HG03108 (cell line): ENCODE data around the gene CTAGE8.
"Not testable (repeated sequence)": the region's sequence is repeated elsewhere in the genome, so short reads cannot be mapped to it uniquely, and the experiment has no call there.

Source experiments
- ATAC-seq: cut with Tn5 transposase; IDR thresholded peaks from one replicate; pipeline ENCODE4 v1.9.1; 2021; ENCODE audit warnings: moderate library complexity; ENCODE audit not compliant: unreplicated experiment

Gene CTAGE8

GRCh38 chr7:144259067-144259466 lies 10.0 kb downstream of the CTAGE8 start:
- not testable (repeated sequence) for ATAC-seq

DNA sequence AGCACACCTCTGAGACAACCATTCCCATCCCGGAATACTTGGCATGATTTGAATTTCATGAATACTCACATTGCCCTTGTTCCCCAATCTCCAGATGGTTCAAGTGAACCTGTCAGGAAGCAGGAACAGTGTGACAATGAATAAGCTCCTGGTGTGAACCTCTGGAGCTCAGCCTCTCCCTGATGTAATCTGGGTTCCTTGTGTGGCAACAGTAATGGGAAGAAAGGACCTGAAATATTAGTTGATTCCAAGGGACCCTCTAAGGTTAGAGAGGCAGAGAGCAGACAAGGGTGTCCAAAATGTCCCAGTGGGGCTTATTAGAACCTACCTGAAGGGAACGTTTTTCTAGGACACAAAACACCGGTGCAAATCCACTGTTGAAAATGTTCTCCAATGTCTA lies 13.0 kb downstream of the CTAGE8 start:
- ATAC-seq = no peak

DNA sequence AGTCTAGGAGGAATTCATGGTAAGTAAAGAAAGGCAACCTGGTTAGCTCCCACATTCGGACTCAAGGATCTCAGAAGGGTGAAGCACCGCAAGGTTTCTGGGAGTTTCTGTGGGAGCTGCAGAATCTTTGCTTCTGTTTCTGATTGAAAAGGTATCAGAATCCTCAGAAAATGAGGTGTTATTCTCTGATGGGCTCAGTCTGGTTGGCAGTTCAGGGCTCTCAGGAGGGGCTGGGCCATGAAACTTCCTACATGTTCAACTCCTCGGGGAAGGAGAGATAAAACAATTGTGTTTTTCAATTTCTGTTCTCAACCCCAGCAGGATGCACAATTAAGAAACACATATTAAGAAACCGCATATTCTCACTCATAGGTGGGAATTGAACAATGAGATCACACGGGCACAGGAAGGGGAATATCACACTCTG lies 13.6 kb downstream of the CTAGE8 start:
- no peak for ATAC-seq

DNA sequence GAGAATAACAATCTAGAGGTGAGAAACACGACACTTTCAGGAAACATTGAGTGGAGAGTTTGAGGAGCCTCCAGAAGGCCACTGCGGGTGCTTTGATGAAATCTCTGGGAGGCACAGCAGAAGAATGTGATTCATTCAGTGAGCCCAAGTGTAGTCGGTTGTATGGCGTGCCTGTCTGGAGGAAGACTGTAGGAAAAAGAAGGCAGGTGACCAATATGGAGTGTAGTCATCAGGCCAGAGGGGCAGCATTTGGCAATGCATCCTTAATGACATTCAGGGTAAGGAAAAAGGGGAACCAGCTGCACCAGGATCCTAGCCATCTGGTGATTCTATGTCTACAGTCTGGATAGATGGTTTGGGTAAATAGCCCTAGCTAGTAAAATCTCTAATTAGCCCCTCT lies 16.8 kb downstream of the CTAGE8 start:
- ATAC-seq = not testable (repeated sequence)

DNA sequence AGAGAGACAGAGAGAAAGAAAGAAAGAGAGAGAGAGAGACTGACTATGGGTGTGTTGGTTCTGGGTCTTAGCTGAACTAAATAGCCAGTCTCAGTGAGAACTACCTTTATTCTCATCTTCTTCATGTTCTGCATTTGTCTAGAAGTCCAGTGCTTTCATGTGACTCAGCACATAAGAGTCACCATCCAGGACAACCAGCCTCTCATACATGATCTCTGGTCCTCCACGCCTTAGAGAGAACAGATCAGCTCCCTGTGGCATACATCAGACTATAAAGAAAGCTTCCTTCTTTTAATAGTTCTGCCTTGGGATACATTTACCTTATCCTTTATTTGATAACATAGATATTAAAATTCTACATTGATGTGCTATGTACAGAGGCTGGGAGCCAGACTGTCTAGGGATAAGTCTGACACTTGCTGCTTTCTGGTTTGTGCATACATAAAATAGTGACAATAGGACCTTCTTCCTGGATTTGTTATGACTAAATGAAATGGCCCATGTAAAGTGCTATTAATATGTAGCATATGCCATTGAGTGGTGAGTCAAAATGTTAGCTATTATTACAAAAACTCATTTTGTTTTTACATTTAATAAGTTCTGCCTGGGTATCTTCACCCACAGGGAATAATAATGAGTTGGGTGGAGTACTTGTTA lies 21.3 kb downstream of the CTAGE8 start:
- ATAC-seq = not testable (repeated sequence)

GRCh38 chr7:144246967-144247366 lies 22.1 kb downstream of the CTAGE8 start:
- ATAC-seq = not testable (repeated sequence)

DNA sequence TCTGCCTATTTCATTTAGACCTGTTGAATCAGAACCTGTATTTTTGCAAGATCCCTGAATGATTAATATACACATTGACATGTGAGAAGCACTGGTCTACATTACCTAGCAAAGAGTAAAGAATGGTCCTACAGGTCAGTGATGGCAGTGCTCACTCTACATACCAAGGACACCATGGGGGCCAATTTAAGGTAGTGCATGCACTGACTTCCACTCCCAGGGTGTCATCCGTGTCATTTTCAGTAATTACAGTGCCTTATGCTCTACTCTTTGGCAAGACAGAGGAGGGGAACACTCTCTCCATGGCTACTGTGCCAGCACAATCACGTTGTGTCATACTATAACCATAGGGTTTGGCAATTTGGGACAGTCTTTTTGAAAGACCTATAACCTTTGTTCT lies 23.7 kb downstream of the CTAGE8 start:
- ATAC-seq = not testable (repeated sequence)

DNA sequence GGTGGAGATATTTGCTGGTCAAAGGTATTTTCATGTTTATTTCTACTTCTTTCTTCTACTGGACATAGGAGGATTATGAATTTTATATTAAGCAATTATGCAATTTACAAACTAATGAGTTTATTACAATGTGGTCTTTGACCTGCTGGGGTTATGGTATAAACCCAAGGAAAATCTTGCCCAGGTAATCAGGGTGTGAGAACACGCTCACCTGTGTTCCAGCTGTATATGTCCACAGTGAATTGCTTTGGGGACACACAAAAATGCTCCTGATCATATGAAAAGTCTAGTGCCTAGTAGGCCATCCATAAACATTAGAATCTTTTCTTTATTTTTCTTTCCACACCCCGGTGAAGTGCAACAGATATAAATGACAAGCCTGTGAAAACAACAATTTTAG lies 29.7 kb downstream of the CTAGE8 start, which contains the start of gene OR2A42:
OR2A42 (minus strand) TSS at position 241 of the 400 bp plus-strand sequence. CDS start 6,762 bp downstream, outside the sequence.
- not testable (repeated sequence) for ATAC-seq

DNA sequence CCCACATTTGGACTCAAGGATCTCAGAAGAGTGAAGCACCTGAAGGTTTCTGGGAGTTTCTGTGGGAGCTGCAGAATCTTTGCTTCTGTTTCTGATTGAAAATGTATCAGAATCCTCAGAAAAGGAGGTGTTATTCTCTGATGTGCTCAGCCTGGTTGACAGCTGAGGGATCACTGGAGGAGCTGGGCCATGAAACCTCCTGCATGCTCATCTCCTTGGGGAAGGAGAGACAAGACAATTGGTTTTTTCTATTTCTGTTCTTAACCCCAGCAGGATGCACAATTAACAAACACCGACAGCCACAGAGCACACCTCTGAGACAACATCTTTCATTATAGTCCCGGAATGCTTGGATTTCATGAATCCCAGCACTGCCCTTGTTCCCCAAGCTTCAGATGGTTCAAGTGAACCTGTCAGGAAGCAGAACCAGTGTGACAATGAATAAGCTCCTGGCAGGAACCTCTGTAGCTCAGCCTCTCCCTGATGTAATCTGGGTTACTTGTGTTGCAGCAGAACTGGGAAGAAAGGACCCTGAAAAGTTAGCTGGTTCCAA lies 30.5 kb downstream of the CTAGE8 start:
- ATAC-seq = not testable (repeated sequence)

GRCh38 chr7:144233039-144233438 lies 36.0 kb downstream of the CTAGE8 start:
- not testable (repeated sequence) for ATAC-seq

DNA sequence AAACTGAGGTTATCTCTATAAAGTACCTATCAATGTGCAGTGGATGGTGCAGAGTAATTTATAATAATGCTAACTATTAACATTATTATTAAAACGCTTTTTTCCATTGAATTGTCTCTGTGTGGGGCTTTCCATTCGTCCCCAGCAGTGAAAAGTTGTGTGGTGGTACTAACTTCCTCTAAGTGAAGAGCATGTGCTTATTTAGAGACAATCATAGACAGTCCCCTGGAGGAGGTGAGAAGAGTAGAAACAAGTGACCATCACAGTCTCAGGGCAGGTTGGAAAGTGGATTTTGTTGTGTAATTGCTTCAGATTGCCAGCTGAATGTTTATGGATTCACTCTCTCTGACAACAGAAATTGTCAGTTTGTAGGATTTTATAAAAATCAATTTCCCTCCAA lies 38.1 kb downstream of the CTAGE8 start:
- ATAC-seq = not testable (repeated sequence)

DNA sequence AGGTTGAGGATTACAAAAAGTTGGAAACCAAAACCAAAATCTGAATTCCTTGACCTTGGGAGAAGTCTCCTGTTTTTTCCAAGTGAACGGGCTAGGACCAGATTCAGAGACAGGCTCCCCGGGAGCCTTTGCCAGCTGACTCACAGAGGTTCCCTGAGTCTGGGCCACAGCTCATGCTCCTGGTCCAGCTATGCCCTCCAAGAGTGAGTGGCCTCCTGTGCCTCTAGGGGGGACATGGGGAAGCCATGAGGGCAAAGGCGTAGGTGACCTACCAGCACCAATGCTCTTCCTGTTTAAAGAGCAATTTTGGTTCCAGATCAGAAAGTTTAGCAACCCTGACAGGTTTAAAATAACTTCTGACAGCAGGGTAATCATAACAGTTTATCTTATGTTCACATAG lies 40.3 kb downstream of the CTAGE8 start:
- not testable (repeated sequence) for ATAC-seq

DNA sequence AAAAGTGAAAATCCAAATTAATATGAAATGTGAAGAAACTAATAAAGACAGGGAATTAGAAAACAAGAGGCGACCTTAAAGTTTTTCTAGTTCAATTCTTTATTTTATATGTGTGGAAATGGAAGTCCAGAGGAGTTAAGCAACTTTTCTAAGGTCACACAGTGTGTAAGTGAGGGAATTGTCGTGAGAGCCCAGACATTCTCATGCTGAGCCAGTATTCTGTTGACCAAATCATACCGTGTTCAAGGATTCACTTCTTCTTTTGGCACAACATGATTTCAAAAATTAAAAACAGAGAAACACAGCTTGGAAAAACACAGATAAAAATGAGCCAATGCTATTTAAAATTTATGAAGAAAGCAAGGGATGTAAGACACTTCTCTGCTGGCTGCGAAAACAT lies 42.2 kb downstream of the CTAGE8 start:
- ATAC-seq = not testable (repeated sequence)

GRCh38 chr7:144223675-144224074 lies 45.4 kb downstream of the CTAGE8 start:
- not testable (repeated sequence) for ATAC-seq

GRCh38 chr7:144220531-144220930 lies 48.6 kb downstream of the CTAGE8 start:
- not testable (repeated sequence) for ATAC-seq

GRCh38 chr7:144219149-144219548 lies 49.9 kb downstream of the CTAGE8 start:
- not testable (repeated sequence) for ATAC-seq

DNA sequence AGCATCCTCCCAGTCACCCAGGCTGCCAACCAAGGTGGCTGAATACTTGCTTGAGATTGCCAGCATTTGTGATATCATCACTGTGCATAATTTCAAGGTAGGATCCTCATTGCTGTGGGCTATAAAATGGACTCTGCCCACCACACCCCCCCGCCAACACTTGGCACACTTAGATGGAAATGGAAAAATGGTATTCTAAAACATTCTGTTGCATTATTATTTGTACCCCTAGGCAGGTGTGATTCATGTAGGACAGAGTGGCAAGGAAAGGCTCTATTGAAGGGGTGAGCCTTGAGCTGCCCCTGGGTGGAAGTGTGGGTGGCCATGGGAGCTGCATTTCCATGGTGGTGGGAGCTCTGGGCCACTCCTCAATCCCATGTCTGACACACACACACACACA lies 50.5 kb downstream of the CTAGE8 start:
- ATAC-seq = not testable (repeated sequence)

- ATAC-seq = not testable (repeated sequence)
Measured at GRCh38 chr7:144217200-144217599, 51.9 kb downstream of the CTAGE8 start.
